IMR-90 (cell line): ENCODE measurements around the gene ANKRD13A. TPM values are rescaled to one million over a fixed set of nuclear protein-coding genes. Genes with fewer than 3 reads are reported as not detected.
A peak's percentile ranks its signal among the peaks of the same experiment; 100 is the strongest.

Source experiments
- ATAC-seq: fragments of 200-7000 bp; cut with Tn5 transposase; 2 replicates; pipeline ENCODE4 v1.9.1; 2020; ENCODE audit warnings: low read depth, mild to moderate bottlenecking, moderate library complexity
- BruUV-seq: library from RNA; stranded (reverse); fragments of 400-500 nt; replicated peaks from 2 replicates; lab custom pipeline; 2021; lab: Mats Ljungman, UMichigan
- CTCF ChIA-PET: fragments of 300-600 bp; formaldehyde crosslinking; extraction: SDS; loops from one replicate; lab custom pipeline; 2021; ENCODE audit warnings: antibody characterized with exemption; lab: Yijun Ruan, JAX
- POLR2A ChIA-PET: fragments of 300-600 bp; sonication (Branson Sonifier 250); formaldehyde crosslinking; loops from one replicate; lab custom pipeline; 2022; ENCODE audit warnings: antibody characterized with exemption; ENCODE audit not compliant: unreplicated experiment; lab: Charles Lee
- DNase-seq: peaks from one replicate; pipeline ENCODE4 v3.0.0; 2013
- H2AFZ ChIP-seq: replicated peaks from 2 replicates; pipeline ENCODE3; 2013; ENCODE audit warnings: low read length, mild to moderate bottlenecking; ENCODE audit not compliant: poor library complexity
- H2AK5ac ChIP-seq: 2 replicates; pipeline ENCODE4 v1.6.1; 2013; ENCODE audit warnings: low read depth, low read length, inconsistent platforms
- H2AK9ac ChIP-seq: replicated peaks from 2 replicates; pipeline ENCODE3; 2013; ENCODE audit warnings: mild to moderate bottlenecking, low read depth, low read length, moderate library complexity; ENCODE audit not compliant: poor library complexity
- H2BK120ac ChIP-seq: 2 replicates; pipeline ENCODE4 v1.6.1; 2013; ENCODE audit warnings: low read depth, low read length, inconsistent platforms
- H2BK15ac ChIP-seq: 3 replicates; pipeline ENCODE4 v1.6.1; 2013; ENCODE audit warnings: low read depth, low read length, inconsistent platforms
- H2BK20ac ChIP-seq: 2 replicates; pipeline ENCODE4 v1.6.1; 2013; ENCODE audit warnings: low read depth, mild to moderate bottlenecking, inconsistent platforms, low read length, moderate library complexity
- H2BK5ac ChIP-seq: 2 replicates; pipeline ENCODE4 v1.6.1; 2013; ENCODE audit warnings: mild to moderate bottlenecking, low read depth, low read length, inconsistent platforms; ENCODE audit not compliant: poor library complexity, severe bottlenecking
- H3K14ac ChIP-seq: replicated peaks from 2 replicates; pipeline ENCODE4 v1.6.1; 2013; ENCODE audit warnings: low read depth, low read length, inconsistent platforms
- H3K18ac ChIP-seq: 2 replicates; pipeline ENCODE4 v1.6.1; 2013; ENCODE audit warnings: low read depth, low read length, control low read depth
- H3K23ac ChIP-seq: 2 replicates; pipeline ENCODE4 v1.6.1; 2013; ENCODE audit warnings: low read depth, low read length, inconsistent platforms
- H3K27ac ChIP-seq: 2 replicates; pipeline ENCODE4 v1.5.1; 2013; ENCODE audit warnings: mild to moderate bottlenecking, control low read depth, low read length; ENCODE audit not compliant: insufficient read depth
- H3K27me3 ChIP-seq: 2 replicates; pipeline ENCODE4 v1.6.1; 2013; ENCODE audit warnings: low read length; ENCODE audit not compliant: control insufficient read depth, insufficient read depth
- H3K36me3 ChIP-seq: 2 replicates; pipeline ENCODE4 v1.6.1; 2013; ENCODE audit warnings: low read length, mixed read lengths; ENCODE audit not compliant: control insufficient read depth, insufficient read depth
- H3K4ac ChIP-seq: 2 replicates; pipeline ENCODE4 v1.6.1; 2013; ENCODE audit warnings: low read depth, low read length, inconsistent platforms
- H3K4me1 ChIP-seq: 2 replicates; pipeline ENCODE4 v1.6.1; 2013; ENCODE audit warnings: low read length, mixed read lengths; ENCODE audit not compliant: control insufficient read depth, insufficient read depth
- H3K4me2 ChIP-seq: 2 replicates; pipeline ENCODE4 v1.6.1; 2013; ENCODE audit warnings: low read depth, mild to moderate bottlenecking, control low read depth, low read length, moderate library complexity
- H3K4me3 ChIP-seq: 2 replicates; pipeline ENCODE4 v1.5.1; 2013; ENCODE audit warnings: low read depth, mild to moderate bottlenecking, control low read depth, low read length, moderate library complexity; ENCODE audit not compliant: insufficient read depth
- H3K56ac ChIP-seq: 2 replicates; pipeline ENCODE4 v1.6.1; 2013; ENCODE audit warnings: low read length, inconsistent platforms; ENCODE audit not compliant: insufficient read depth; ENCODE audit errors: extremely low read depth
- H3K79me1 ChIP-seq, 2 experiments: 2 replicates each; pipeline ENCODE4 v1.6.1; 2013; ENCODE audit warnings: low read length in 2 of 2, inconsistent platforms in 1 of 2, low read depth in 1 of 2
- H3K9ac ChIP-seq: 2 replicates; pipeline ENCODE4 v1.6.1; 2013; ENCODE audit warnings: low read depth, low read length, control low read depth
- H3K9me1 ChIP-seq: 2 replicates; pipeline ENCODE4 v1.6.1; 2013; ENCODE audit warnings: low read length, inconsistent platforms; ENCODE audit not compliant: insufficient read depth
- H3K9me3 ChIP-seq: 2 replicates; pipeline ENCODE4 v1.6.1; 2013; ENCODE audit warnings: low read length; ENCODE audit not compliant: control insufficient read depth, insufficient read depth
- H4K20me1 ChIP-seq: 2 replicates; pipeline ENCODE4 v1.6.1; 2013; ENCODE audit warnings: low read length, inconsistent platforms; ENCODE audit not compliant: insufficient read depth
- H4K5ac ChIP-seq: 2 replicates; pipeline ENCODE4 v1.6.1; 2013; ENCODE audit warnings: mild to moderate bottlenecking, low read depth, low read length, control low read depth
- H4K8ac ChIP-seq, 2 experiments: 2 replicates each; pipeline ENCODE4 v1.6.1; 2013; ENCODE audit warnings: low read depth in 2 of 2, low read length in 2 of 2, control low read depth in 1 of 2, inconsistent platforms in 1 of 2
- H4K91ac ChIP-seq: 2 replicates; pipeline ENCODE4 v1.6.1; 2013; ENCODE audit warnings: low read depth, low read length, inconsistent platforms; ENCODE audit not compliant: insufficient read depth
- BHLHE40 ChIP-seq: fragments of 150-350 bp; IDR thresholded peaks from 2 replicates; pipeline ENCODE4 v1.6.1; 2016; ENCODE audit warnings: mild to moderate bottlenecking, low read depth, low read length
- CHD1 ChIP-seq: IDR thresholded peaks from 2 replicates; pipeline ENCODE4 v1.6.1; 2012; ENCODE audit warnings: low read depth, low read length, improper control_type of control experiment
- ELK1 ChIP-seq: fragments of 150-350 bp; IDR thresholded peaks from 2 replicates; pipeline ENCODE4 v1.6.1; 2016; ENCODE audit warnings: low read depth, mild to moderate bottlenecking, low read length, moderate library complexity, borderline replicate concordance
- MAFK ChIP-seq: IDR thresholded peaks from 2 replicates; pipeline ENCODE4 v1.6.1; 2012; ENCODE audit warnings: low read depth, low read length, improper control_type of control experiment
- MAZ ChIP-seq: IDR thresholded peaks from 2 replicates; pipeline ENCODE4 v1.6.1; 2012; ENCODE audit warnings: low read depth, mild to moderate bottlenecking, low read length, improper control_type of control experiment, moderate library complexity, borderline replicate concordance
- RFX5 ChIP-seq: IDR thresholded peaks from 2 replicates; pipeline ENCODE4 v1.8.0; 2012; ENCODE audit warnings: low read depth, mild to moderate bottlenecking, low read length, moderate library complexity
- WGBS, 2 experiments: methylation state at CpG; one replicate each; pipeline versions ENCODE4 v1.1.5 to v1.1.7; 2013; ENCODE audit warnings: missing lambda C conversion rate in 2 of 2; ENCODE audit not compliant: insufficient read length in 1 of 2; ENCODE audit errors: extremely low coverage in 2 of 2; 5-methylcytosine and 5-hydroxymethylcytosine counted together
- dilution Hi-C: fragments of 300-500 bp; cut with HindIII; formaldehyde crosslinking; loops from one replicate; pipeline ENCODE4 v1.14.3; 2018; ENCODE audit warnings: low sequenced_read_pairs; ENCODE audit not compliant: unreplicated experiment
- in situ Hi-C: fragments of 300-500 bp; cut with MboI; formaldehyde crosslinking; loops from 3 replicates; pipeline ENCODE4 v1.14.3; 2019; ENCODE audit warnings: low sequenced_read_pairs, inconsistent platforms, mixed read lengths
- intact Hi-C: fragments of 100-400 bp; cut with micrococcal nuclease; formaldehyde crosslinking; loops from 2 replicates; pipeline ENCODE4 v1.10.0; 2022
- polyA plus RNA-seq, 3 experiments: library from polyadenylated mRNA; depleted of rRNA; stranded (reverse); fragments of >200 nt; gene quantifications; 2 replicates each; pipeline ENCODE4 v1.2.3, GENCODE V29; 2012; ENCODE audit warnings: low replicate concordance in 1 of 3
- total RNA-seq: library from RNA; depleted of rRNA; stranded (reverse); fragments of >200 nt; gene quantifications from 2 replicates; pipeline ENCODE4 v1.2.3, GENCODE V29; 2012

Gene ANKRD13A
- total and polyA plus RNA-seq, 2 of the 4 experiments (the other 2 are of a cell fraction) = 299 to 449 TPM

GRCh38 chr12:109952873-109953272 is 46.4 kb upstream of the ANKRD13A start:
- H2BK20ac ChIP-seq = peak overlapping the region; percentile 76
- peak overlapping the region; percentile 69 to 90 for H4K8ac ChIP-seq
- no CpG with 5 or more reads among the region's 8 CpGs for WGBS, 2 experiments
- H2BK120ac ChIP-seq = peak overlapping the region; percentile 87
- in situ Hi-C loops (no loop called here), dilution Hi-C loops (no loop called here), intact Hi-C loops (no loop called here)
- H4K20me1 ChIP-seq = peaks cover 8% of the 10 kb centered on the region; the same call in 1 of the 2 replicates
- peak overlapping the region; percentile 98; the same call in 2 of the 3 replicates for H2BK15ac ChIP-seq
- ATAC-seq (no peak), DNase-seq (no peak)
- H4K5ac ChIP-seq = peak overlapping the region; percentile 21; the same call in 1 of the 2 replicates
- H3K18ac ChIP-seq = peak overlapping the region; percentile 34; the same call in 1 of the 2 replicates
- peak overlapping the region; percentile 95 for H4K91ac ChIP-seq
- H3K4me3 ChIP-seq = no peak overlapping the region
- peak overlapping the region; percentile 98 for H2AK5ac ChIP-seq
- no peak overlapping the region for H3K56ac ChIP-seq
- ChIA-PET POLR2A (no interaction called here), CTCF (no interaction called here)
- peak overlapping the region; percentile 98 for H2BK5ac ChIP-seq
- peaks cover 34% of the 10 kb centered on the region for H3K4me1 ChIP-seq
- no peaks in the 10 kb centered on the region for H3K27me3 ChIP-seq
- H2AFZ ChIP-seq = no peak overlapping the region
- peak overlapping the region; percentile 81 for H3K4ac ChIP-seq
- peaks cover 17% of the 10 kb centered on the region for H3K36me3 ChIP-seq
- peaks cover 27% of the 10 kb centered on the region for H3K9me1 ChIP-seq
- H3K9me3 ChIP-seq = no peaks in the 10 kb centered on the region
- TF ChIP-seq CHD1 (no peak), ELK1 (no peak), BHLHE40 (no peak), RFX5 (no peak), MAFK (no peak), MAZ (no peak)
- peak overlapping the region; percentile 80 for H3K14ac ChIP-seq
- peaks cover 14 to 37% of the 10 kb centered on the region in 2 experiments for H3K79me1 ChIP-seq
- BruUV-seq = no TSS peak
- H3K27ac ChIP-seq = peak overlapping the region; percentile 75
- peak overlapping the region; percentile 69 for H3K23ac ChIP-seq
- no peak overlapping the region for H2AK9ac ChIP-seq
- H3K4me2 ChIP-seq = no peak overlapping the region
- H3K9ac ChIP-seq = no peak overlapping the region
